Stomach (tissue), 9 donors: ENCODE results near the gene GK2. TPM values are rescaled to one million over a fixed set of nuclear protein-coding genes. Genes with fewer than 3 reads are reported as not detected.

ENCODE experiments used
- DNase-seq, 2 donors: peaks; one replicate each; pipeline versions ENCODE4 v3.0.0 to v3.0.0-alpha.2; 2013 to 2019
- H3K27ac ChIP-seq, 5 donors: fragments of 200-600 bp in 4 of 5; sonication (generic) in 4 of 5; one replicate each; pipeline ENCODE4 v1.5.1; 2013 to 2019; ENCODE audit warnings: mild to moderate bottlenecking in 1 of 5, moderate library complexity in 1 of 5
- H3K27me3 ChIP-seq, 3 donors: fragments of 200-600 bp; sonication (generic); one replicate each; pipeline ENCODE4 v1.5.1; 2017 to 2019; ENCODE audit warnings: mixed run types in 1 of 3
- H3K36me3 ChIP-seq, 4 donors: fragments of 200-600 bp; sonication (generic); 1 replicate in 3 of 4; 2 replicates in 1 of 4; pipeline ENCODE4 v1.5.1; 2016 to 2019
- H3K4me1 ChIP-seq, 4 donors: fragments of 200-600 bp; sonication (generic); one replicate each; pipeline ENCODE4 v1.5.1; 2016 to 2019
- H3K4me3 ChIP-seq, 4 donors: fragments of 200-600 bp; sonication (generic) in 3 of 4; one replicate each; pipeline ENCODE4 v1.5.1; 2016 to 2019; ENCODE audit warnings: mild to moderate bottlenecking in 1 of 4
- H3K9me3 ChIP-seq, 4 donors: fragments of 200-600 bp; sonication (generic); one replicate each; pipeline ENCODE4 v1.5.1; 2016 to 2019
- CTCF ChIP-seq, 7 experiments: fragments of 450-650 bp in 4 of 7; fragments of 200-600 bp in 3 of 7; sonication (generic) in 3 of 7; IDR thresholded peaks; one replicate each; pipeline ENCODE4 v1.5.1; 2016 to 2019; ENCODE audit warnings: antibody characterized with exemption in 7 of 7, control low read depth in 2 of 7, mild to moderate bottlenecking in 1 of 7
- EP300 ChIP-seq: sonication (generic); formaldehyde crosslinking; IDR thresholded peaks from one replicate; pipeline ENCODE4 v1.6.1; 2017; ENCODE audit warnings: antibody characterized with exemption
- POLR2A ChIP-seq, 4 donors: fragments of 450-650 bp; IDR thresholded peaks; one replicate each; pipeline ENCODE4 v1.6.1; 2016; ENCODE audit warnings: antibody characterized with exemption in 4 of 4, control low read depth in 2 of 4, mild to moderate bottlenecking in 1 of 4, moderate library complexity in 1 of 4
- POLR2AphosphoS5 ChIP-seq, 3 donors: sonication (generic); formaldehyde crosslinking; IDR thresholded peaks; one replicate each; pipeline ENCODE4 v1.6.1; 2016; ENCODE audit warnings: antibody characterized with exemption in 3 of 3
- WGBS, 5 donors: extraction: QIAGEN DNeasy Blood & Tissue Kit in 3 of 5; methylation state at CpG; one replicate each; pipeline versions ENCODE4 v1.1.5 to v1.1.7; 2013 to 2018; 5-methylcytosine and 5-hydroxymethylcytosine counted together
- intact Hi-C: fragments of 100-400 bp; cut with DNase I; formaldehyde crosslinking; loops from one replicate; pipeline ENCODE4 v1.15.1; 2023; ENCODE audit warnings: low total_unique reads
- polyA plus RNA-seq, 3 donors: library from polyadenylated mRNA; stranded (reverse); fragments of 200-250 nt; gene quantifications; one replicate each; pipeline ENCODE4 v1.2.3, GENCODE V29; 2013
- total RNA-seq, 5 donors: library from RNA; depleted of rRNA; stranded (reverse); fragments of >200 nt; gene quantifications; one replicate each; pipeline versions ENCODE4 v1.1.0 to v1.2.3, GENCODE V29; 2014 to 2016
- donor health status: healthy with polysubstance abuse.
- donor health status: Bipolar disorder and iron deficiency.
- donor health status: healthy.

GK2 gene
- total and polyA plus RNA-seq, 8 donors, result not detected

GRCh38 chr4:79399076-79399475, 9.0 kb downstream of the GK2 start:
- Histone ChIP-seq H3K27ac (no peak overlapping the region), H3K27me3 (no peaks in the 10 kb centered on the region), H3K4me1 (no peaks in the 10 kb centered on the region), H3K4me3 (no peak overlapping the region), H3K36me3 (no peaks in the 10 kb centered on the region), H3K9me3 (no peaks in the 10 kb centered on the region)
- intact Hi-C loops, result no loop called here
- 58 to 86% (median 75%) methylated on average over 1 of the region's 1 CpG for WGBS, 5 donors
- no peak for DNase-seq
- TF ChIP-seq POLR2A (IDR thresholded peaks at IDR 0.05) (no peak), CTCF (IDR thresholded peaks at IDR 0.05) (no peak), POLR2AphosphoS5 (IDR thresholded peaks at IDR 0.05) (no peak), EP300 (no peak)

- TF ChIP-seq EP300 (no peak), POLR2A (IDR thresholded peaks at IDR 0.05) (no peak), POLR2AphosphoS5 (IDR thresholded peaks at IDR 0.05) (no peak), CTCF (IDR thresholded peaks at IDR 0.05) (no peak)
- DNase-seq, result no peak
- intact Hi-C loops, result no loop called here
- H3K36me3 ChIP-seq, result no peaks in the 10 kb centered on the region
- WGBS, 5 donors, result 54 to 61% (median 57%) methylated on average over 5 of the region's 5 CpGs
- H3K9me3 ChIP-seq, result no peaks in the 10 kb centered on the region
- H3K4me1 ChIP-seq, result no peaks in the 10 kb centered on the region
- H3K27ac ChIP-seq, result no peak overlapping the region
- no peaks in the 10 kb centered on the region for H3K27me3 ChIP-seq
- no peak overlapping the region for H3K4me3 ChIP-seq
Measured at GRCh38 chr4:79397951-79398350, 10.1 kb downstream of the GK2 start.

- no peak for TF ChIP-seq CTCF (IDR thresholded peaks at IDR 0.05)
- Histone ChIP-seq H3K27ac (no peak overlapping the region), H3K9me3 (no peaks in the 10 kb centered on the region), H3K36me3 (no peaks in the 10 kb centered on the region), H3K27me3 (no peaks in the 10 kb centered on the region), H3K4me3 (no peak overlapping the region), H3K4me1 (no peaks in the 10 kb centered on the region)
- DNase-seq, result no peak
- intact Hi-C loops, result no loop called here
Measured at GRCh38 chr4:79396794-79397193, 11.2 kb downstream of the GK2 start.

- intact Hi-C loops, result no loop called here
- 69 to 79% (median 74%) methylated on average over 2 of the region's 2 CpGs for WGBS, 5 donors
- no peak for DNase-seq
- no peaks in the 10 kb centered on the region for H3K36me3 ChIP-seq
- H3K27ac ChIP-seq, result no peak overlapping the region
- no peak for TF ChIP-seq EP300
- no peak for TF ChIP-seq POLR2A (IDR thresholded peaks at IDR 0.05)
- TF ChIP-seq CTCF (IDR thresholded peaks at IDR 0.05), result no peak
- TF ChIP-seq POLR2AphosphoS5 (IDR thresholded peaks at IDR 0.05), result no peak
- H3K9me3 ChIP-seq, result no peaks in the 10 kb centered on the region
- H3K4me3 ChIP-seq, result no peak overlapping the region
- H3K27me3 ChIP-seq, result no peaks in the 10 kb centered on the region
- H3K4me1 ChIP-seq, result no peaks in the 10 kb centered on the region
Measured at GRCh38 chr4:79395841-79396240, 12.2 kb downstream of the GK2 start.

- WGBS, 5 donors, result 73 to 78% (median 73%) methylated on average over 3 of the region's 3 CpGs
- TF ChIP-seq EP300 (no peak), POLR2A (IDR thresholded peaks at IDR 0.05) (no peak), CTCF (IDR thresholded peaks at IDR 0.05) (no peak), POLR2AphosphoS5 (IDR thresholded peaks at IDR 0.05) (no peak)
- no peaks in the 10 kb centered on the region for H3K36me3 ChIP-seq
- H3K9me3 ChIP-seq, result no peaks in the 10 kb centered on the region
- H3K27ac ChIP-seq, result no peak overlapping the region
- intact Hi-C loops, result no loop called here
- no peak for DNase-seq
- H3K27me3 ChIP-seq, result no peaks in the 10 kb centered on the region
- no peak overlapping the region for H3K4me3 ChIP-seq
- H3K4me1 ChIP-seq, result no peaks in the 10 kb centered on the region
Measured at GRCh38 chr4:79390890-79391289, 17.1 kb downstream of the GK2 start.
